ENCODE results near the gene SUFU.
A peak's percentile ranks its signal among the peaks of the same experiment; 100 is the strongest.

Gene SUFU

GRCh38 chr10:102678068-102678400 is 174.3 kb downstream of the SUFU start:
- TF ChIP-seq CTCF (IDR thresholded peaks at IDR 0.05; ENCODE audit: insufficient read depth, low read depth, low read length, missing control alignments) = no peak
- DNase-seq (ENCODE audit: low read depth) = no peak
- H3K4me3 ChIP-seq (ENCODE audit: low read depth, low read length) = no peak overlapping the region

GRCh38 chr10:102678842-102679289 is 175.1 kb downstream of the SUFU start:
- peak; percentile 52 for DNase-seq (ENCODE audit: low read depth)
- TF ChIP-seq CTCF (IDR thresholded peaks at IDR 0.05; ENCODE audit: insufficient read depth, low read depth, low read length, missing control alignments) = peak; percentile 60
- H3K4me3 ChIP-seq (ENCODE audit: low read depth, low read length) = no peak overlapping the region

GRCh38 chr10:102679596-102679995 is 175.8 kb downstream of the SUFU start:
- no peak for DNase-seq (ENCODE audit: low read depth)
- H3K4me3 ChIP-seq (ENCODE audit: low read depth, low read length) = no peak overlapping the region
- TF ChIP-seq CTCF (IDR thresholded peaks at IDR 0.05; ENCODE audit: insufficient read depth, low read depth, low read length, missing control alignments) = no peak

GRCh38 chr10:102681696-102682095 is 177.9 kb downstream of the SUFU start:
- no peak for DNase-seq (ENCODE audit: low read depth)
- H3K4me3 ChIP-seq (ENCODE audit: low read depth, low read length) = no peak overlapping the region
- TF ChIP-seq CTCF (IDR thresholded peaks at IDR 0.05; ENCODE audit: insufficient read depth, low read depth, low read length, missing control alignments) = no peak

- no peak for TF ChIP-seq CTCF (IDR thresholded peaks at IDR 0.05; ENCODE audit: insufficient read depth, low read depth, low read length, missing control alignments)
- H3K4me3 ChIP-seq (ENCODE audit: low read depth, low read length) = no peak overlapping the region
- no peak for DNase-seq (ENCODE audit: low read depth)
Observed at GRCh38 chr10:102682416-102682815, 178.6 kb downstream of the SUFU start.

- TF ChIP-seq CTCF (IDR thresholded peaks at IDR 0.05; ENCODE audit: insufficient read depth, low read depth, low read length, missing control alignments) = no peak
- no peak overlapping the region for H3K4me3 ChIP-seq (ENCODE audit: low read depth, low read length)
- no peak for DNase-seq (ENCODE audit: low read depth)
Observed at GRCh38 chr10:102682981-102683380, 179.2 kb downstream of the SUFU start.
